Neural crest cell (in vitro differentiated cells): ENCODE measurements around the gene NRIP1. TPM values are rescaled to one million over a fixed set of nuclear protein-coding genes. Genes with fewer than 3 reads are reported as not detected.
A peak's percentile ranks its signal among the peaks of the same experiment; 100 is the strongest.

ENCODE experiments used
- DNase-seq: peaks from one replicate; pipeline ENCODE4 v3.0.0; 2021; ENCODE audit warnings: low read depth, mixed read lengths, low spot score
- H3K27ac Mint-ChIP-seq: one replicate; pipeline ENCODE4 v1.8.0; 2021; ENCODE audit warnings: mild to moderate bottlenecking, mixed read lengths; ENCODE audit not compliant: unreplicated experiment
- H3K27me3 Mint-ChIP-seq: 2 replicates; pipeline ENCODE4 v1.8.0; 2021; ENCODE audit warnings: low read depth, mild to moderate bottlenecking, mixed read lengths
- H3K36me3 Mint-ChIP-seq: 2 replicates; pipeline ENCODE4 v1.8.0; 2021; ENCODE audit warnings: low read depth, mild to moderate bottlenecking, mixed read lengths
- H3K4me1 Mint-ChIP-seq: 2 replicates; pipeline ENCODE4 v1.8.0; 2021; ENCODE audit warnings: mixed read lengths
- H3K4me3 Mint-ChIP-seq: one replicate; pipeline ENCODE4 v1.8.0; 2021; ENCODE audit warnings: mild to moderate bottlenecking, mixed read lengths
- H3K9me3 Mint-ChIP-seq: 2 replicates; pipeline ENCODE4 v1.8.0; 2021; ENCODE audit warnings: mixed read lengths
- total RNA-seq: library from RNA; stranded (reverse); gene quantifications from 2 replicates; pipeline ENCODE4 v1.2.1, GENCODE V29; 2021
- TF ChIP-seq, protein P1 (sequence below): fragments of 200-600 bp; sonication (generic); conservative IDR thresholded peaks from 2 replicates; pipeline ENCODE4 v1.5.0; 2021; ENCODE audit warnings: antibody characterized with exemption, mild to moderate bottlenecking

The NRIP1 gene
- total RNA-seq, 1 donor from 2014 or later = 73.8 TPM

DNA sequence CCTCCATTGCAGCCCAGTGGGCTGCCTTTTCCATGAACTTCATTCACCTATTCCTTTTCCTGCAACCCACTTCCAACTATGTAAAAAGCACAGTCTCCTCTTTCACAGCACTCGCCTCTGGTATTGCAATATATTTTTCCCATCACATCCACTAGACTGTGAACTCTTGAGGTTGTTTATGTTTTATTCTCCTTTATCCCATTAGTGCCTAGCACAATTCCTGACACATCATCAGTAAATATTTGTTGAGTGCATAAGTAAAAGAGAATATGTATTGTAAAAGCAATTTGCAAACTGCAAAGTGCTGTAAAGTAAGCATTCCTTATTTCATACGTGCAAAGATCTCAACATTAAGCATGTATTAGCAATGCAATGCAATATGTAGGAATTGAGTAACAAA is 27.9 kb upstream of the NRIP1 start:
- Mint-ChIP-seq H3K9me3 (peaks cover 3% of the 10 kb centered on the region), H3K4me1 (peaks cover 14% of the 10 kb centered on the region), H3K36me3 (no peaks in the 10 kb centered on the region), H3K4me3 (no peak overlapping the region), H3K27me3 (no peaks in the 10 kb centered on the region), H3K27ac (no peak overlapping the region)
- DNase-seq = no peak
- TF ChIP-seq, protein P1, sequence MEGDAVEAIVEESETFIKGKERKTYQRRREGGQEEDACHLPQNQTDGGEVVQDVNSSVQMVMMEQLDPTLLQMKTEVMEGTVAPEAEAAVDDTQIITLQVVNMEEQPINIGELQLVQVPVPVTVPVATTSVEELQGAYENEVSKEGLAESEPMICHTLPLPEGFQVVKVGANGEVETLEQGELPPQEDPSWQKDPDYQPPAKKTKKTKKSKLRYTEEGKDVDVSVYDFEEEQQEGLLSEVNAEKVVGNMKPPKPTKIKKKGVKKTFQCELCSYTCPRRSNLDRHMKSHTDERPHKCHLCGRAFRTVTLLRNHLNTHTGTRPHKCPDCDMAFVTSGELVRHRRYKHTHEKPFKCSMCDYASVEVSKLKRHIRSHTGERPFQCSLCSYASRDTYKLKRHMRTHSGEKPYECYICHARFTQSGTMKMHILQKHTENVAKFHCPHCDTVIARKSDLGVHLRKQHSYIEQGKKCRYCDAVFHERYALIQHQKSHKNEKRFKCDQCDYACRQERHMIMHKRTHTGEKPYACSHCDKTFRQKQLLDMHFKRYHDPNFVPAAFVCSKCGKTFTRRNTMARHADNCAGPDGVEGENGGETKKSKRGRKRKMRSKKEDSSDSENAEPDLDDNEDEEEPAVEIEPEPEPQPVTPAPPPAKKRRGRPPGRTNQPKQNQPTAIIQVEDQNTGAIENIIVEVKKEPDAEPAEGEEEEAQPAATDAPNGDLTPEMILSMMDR = no peak

DNA sequence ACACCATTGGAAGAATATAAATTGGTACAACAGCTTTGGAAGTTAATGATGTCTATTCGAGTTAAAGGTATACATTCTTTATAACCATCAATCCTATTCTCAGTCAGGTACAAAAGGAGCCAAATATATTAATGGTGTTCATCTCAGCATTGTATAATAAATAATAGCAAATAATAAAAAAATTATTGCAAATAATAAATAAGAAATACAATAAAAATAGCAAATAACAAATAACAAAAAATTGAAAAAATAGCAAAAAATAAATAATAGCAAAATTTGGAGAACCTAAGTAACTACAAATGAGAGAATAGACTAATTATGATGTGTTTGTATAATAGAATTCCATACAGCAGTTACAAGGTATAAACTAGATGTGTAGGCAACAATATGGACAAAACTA is 25.6 kb upstream of the NRIP1 start:
- Mint-ChIP-seq H3K9me3 (peaks cover 3% of the 10 kb centered on the region), H3K4me3 (no peak overlapping the region), H3K27me3 (no peaks in the 10 kb centered on the region), H3K36me3 (no peaks in the 10 kb centered on the region), H3K4me1 (peaks cover 9% of the 10 kb centered on the region), H3K27ac (no peak overlapping the region)
- TF ChIP-seq, protein P1 = no peak
- no peak for DNase-seq

DNA sequence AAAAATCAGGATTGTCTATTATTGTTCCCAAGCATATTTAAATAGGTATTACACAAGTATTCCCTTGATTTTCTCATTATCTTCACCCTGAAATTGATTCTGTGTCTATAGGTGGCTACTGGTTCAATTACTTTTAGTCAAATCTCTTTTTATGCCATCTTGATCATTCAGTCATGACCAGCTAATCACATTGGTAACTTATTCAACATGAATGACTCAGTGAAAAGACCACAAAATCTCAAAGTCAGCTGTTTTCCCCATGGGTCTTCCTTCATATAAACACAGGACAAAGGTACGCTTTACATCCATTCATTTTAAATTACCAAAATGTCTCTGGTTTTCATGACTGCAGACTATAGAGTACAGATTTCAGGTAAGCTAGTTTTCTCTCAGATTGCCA is 23.7 kb upstream of the NRIP1 start:
- H3K27me3 Mint-ChIP-seq = no peaks in the 10 kb centered on the region
- H3K9me3 Mint-ChIP-seq = peaks cover 2% of the 10 kb centered on the region
- DNase-seq = no peak

DNA sequence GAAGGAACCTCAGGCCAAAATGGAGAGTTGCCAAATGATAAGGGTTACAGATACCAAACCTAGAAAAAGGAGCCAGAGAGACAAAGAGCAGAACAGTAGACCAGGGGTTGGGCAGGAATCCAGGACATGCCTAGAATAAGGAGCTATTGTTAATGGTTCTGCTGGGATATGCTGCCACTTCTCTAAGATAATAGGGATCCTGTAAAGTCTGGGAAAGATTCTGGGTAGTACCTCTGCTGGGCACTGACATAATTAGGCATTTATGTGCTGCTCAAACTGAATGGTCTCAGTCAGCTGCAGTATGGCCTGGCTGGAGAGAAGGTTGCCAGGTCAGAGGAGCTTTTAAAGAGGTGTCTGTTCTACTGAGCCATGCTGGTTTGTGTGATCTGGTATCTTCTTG is 19.9 kb upstream of the NRIP1 start:
- TF ChIP-seq, protein P1 = no peak

More for the DNA sequence above, 23.7 kb upstream of the NRIP1 start:
- H3K27ac Mint-ChIP-seq = no peak overlapping the region
- no peak overlapping the region for H3K4me3 Mint-ChIP-seq
- TF ChIP-seq, protein P1 = no peak
- H3K36me3 Mint-ChIP-seq = no peaks in the 10 kb centered on the region
- peaks cover 10% of the 10 kb centered on the region for H3K4me1 Mint-ChIP-seq

DNA sequence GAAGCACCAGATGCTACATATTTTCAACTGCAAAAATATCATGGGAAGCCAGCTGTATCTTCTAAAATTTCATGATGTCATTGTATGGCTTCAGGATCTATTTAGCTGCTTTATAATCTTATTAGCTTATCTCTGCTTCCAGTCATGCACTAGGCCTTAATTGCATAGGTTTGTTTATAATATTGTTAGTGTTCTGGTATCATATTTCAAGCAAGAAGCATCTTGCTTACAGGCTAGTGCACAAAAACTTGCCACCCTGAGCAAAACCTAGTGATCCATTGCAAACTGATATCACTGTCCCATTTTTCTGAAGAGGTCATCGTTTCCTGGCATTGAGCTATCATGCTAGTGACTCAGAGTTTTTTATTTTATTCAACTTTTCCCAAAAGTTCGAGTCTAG is 15.7 kb upstream of the NRIP1 start:
- Mint-ChIP-seq H3K36me3 (no peaks in the 10 kb centered on the region), H3K4me3 (no peak overlapping the region), H3K27ac (no peak overlapping the region), H3K4me1 (peaks cover 15% of the 10 kb centered on the region), H3K9me3 (peaks cover 2% of the 10 kb centered on the region), H3K27me3 (no peaks in the 10 kb centered on the region)
- no peak for DNase-seq
- TF ChIP-seq, protein P1 = no peak

More for the DNA sequence above, 19.9 kb upstream of the NRIP1 start:
- no peaks in the 10 kb centered on the region for H3K27me3 Mint-ChIP-seq
- no peak for DNase-seq
- H3K9me3 Mint-ChIP-seq = peaks cover 2% of the 10 kb centered on the region
- no peak overlapping the region for H3K27ac Mint-ChIP-seq
- H3K4me1 Mint-ChIP-seq = peaks cover 10% of the 10 kb centered on the region
- H3K36me3 Mint-ChIP-seq = no peaks in the 10 kb centered on the region
- H3K4me3 Mint-ChIP-seq = no peak overlapping the region

DNA sequence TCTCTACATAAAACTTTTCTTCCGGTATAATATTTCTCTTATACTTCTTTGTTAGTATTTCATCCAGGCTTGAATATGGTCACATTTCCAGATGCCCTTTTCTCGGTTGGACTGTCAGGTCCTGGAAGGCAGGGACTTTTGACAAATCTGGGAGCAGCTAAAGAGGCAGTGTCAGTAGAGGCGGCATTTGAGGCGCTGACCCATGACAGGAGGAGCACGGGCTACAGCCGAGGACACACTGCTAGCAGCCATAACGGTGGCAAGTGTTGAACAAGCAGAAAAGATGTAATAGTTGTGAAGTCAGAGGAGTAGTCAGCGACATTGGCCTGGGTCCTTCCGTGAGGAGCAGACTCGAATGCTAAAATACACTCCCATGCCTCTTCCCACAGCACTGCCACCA is 14.5 kb upstream of the NRIP1 start:
- no peaks in the 10 kb centered on the region for H3K36me3 Mint-ChIP-seq
- H3K4me3 Mint-ChIP-seq = no peak overlapping the region
- H3K27ac Mint-ChIP-seq = peak overlapping the region; percentile 35
- H3K9me3 Mint-ChIP-seq = no peaks in the 10 kb centered on the region
- no peaks in the 10 kb centered on the region for H3K27me3 Mint-ChIP-seq
- TF ChIP-seq, protein P1 = no peak
- no peak for DNase-seq
- peaks cover 5% of the 10 kb centered on the region for H3K4me1 Mint-ChIP-seq
